Activated naive CD4-positive, alpha-beta T cell treated with Interleukin-2 at 50 U/mL for 16 hours (primary cell): ENCODE results near the gene CFAP46.
"Not testable (repeated sequence)": the region's sequence is repeated elsewhere in the genome, so short reads cannot be mapped to it uniquely, and the experiment has no call there.

Experiments used
- DNase-seq: peaks from one replicate; pipeline ENCODE4 v3.0.0-alpha.2; 2020

The CFAP46 gene

DNA sequence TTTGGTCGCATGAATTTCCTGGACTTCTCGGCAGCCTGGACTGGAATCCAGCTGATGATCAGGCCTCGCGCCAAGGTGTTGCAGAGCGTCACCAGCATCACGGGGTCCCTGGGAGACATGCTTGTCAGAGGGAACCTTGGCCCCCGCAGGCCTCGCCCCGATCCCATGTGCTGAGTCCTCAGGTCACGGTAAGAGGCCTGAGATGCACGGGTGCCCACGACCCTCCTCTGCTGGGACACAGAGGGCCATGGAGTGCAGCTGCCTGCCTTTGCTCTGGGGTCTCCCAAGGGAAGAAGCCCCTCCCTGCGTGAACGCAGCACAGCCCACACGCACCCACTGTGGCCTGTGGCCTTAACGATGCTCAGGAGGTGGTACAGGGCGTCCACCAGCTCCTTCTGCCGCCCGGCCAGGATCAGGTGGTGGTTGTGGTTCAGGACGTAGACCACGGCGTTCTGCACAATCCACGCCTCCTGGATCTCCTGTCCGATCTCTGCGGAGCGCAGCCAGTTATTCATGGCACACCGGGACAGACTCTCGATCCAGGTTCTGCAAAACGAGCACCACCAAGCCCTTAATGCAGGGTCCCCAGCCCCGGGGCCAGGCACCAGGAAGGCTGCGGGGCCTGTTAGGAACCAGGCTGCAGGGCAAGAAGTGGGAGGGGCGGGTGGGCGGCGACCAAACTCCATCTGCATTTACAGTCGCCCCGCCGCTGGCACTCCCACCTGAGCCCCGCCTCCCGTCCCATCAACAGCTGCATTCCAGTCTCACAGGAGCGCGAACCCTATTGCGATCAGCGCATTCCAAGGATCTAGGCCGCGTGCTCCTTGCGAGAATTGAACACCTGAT, 29.4 kb downstream of the CFAP46 start:
- DNase-seq, result no peak

DNA sequence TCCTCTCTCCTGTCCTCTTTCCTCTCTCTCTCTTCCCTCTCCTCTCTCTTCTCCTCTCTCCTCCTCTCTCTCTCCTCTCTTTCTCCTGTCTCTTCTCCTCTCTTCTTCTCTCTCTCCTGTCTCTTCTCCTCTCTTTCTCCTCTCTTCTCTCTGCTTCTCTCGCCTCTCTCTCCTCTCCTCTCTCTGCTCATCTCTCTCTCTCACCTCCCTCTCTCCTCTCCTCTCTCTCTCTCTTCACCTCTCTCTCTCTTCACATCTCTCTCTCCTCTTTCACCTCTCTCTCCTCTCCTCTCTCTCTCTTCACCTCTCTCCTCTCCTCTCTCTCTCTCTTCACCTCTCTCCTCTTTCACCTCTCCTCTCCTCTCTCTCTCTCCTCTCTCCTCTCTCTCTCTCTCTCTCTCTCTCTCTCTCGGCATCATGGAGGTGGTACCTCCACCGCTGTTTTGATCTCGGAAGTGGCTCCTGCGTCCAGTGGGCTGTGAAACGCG, 30.1 kb downstream of the CFAP46 start:
- DNase-seq, result no peak

DNA sequence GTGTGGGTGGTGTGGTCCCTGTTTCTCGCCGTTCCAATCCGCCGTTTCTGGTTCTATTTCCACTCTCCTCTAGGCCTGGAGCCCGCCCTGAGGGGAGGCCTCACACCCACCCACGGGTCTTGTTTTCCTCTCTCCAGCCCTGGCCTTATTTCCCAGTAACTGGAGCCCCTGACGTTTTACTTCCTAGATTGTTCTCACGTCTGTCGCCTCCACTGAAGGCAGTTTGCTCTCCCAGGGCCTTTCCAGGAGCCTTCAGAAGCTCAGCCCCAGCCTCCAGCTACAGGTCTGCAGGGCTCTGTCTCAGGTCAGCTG, 30.6 kb downstream of the CFAP46 start:
- no peak for DNase-seq

DNA sequence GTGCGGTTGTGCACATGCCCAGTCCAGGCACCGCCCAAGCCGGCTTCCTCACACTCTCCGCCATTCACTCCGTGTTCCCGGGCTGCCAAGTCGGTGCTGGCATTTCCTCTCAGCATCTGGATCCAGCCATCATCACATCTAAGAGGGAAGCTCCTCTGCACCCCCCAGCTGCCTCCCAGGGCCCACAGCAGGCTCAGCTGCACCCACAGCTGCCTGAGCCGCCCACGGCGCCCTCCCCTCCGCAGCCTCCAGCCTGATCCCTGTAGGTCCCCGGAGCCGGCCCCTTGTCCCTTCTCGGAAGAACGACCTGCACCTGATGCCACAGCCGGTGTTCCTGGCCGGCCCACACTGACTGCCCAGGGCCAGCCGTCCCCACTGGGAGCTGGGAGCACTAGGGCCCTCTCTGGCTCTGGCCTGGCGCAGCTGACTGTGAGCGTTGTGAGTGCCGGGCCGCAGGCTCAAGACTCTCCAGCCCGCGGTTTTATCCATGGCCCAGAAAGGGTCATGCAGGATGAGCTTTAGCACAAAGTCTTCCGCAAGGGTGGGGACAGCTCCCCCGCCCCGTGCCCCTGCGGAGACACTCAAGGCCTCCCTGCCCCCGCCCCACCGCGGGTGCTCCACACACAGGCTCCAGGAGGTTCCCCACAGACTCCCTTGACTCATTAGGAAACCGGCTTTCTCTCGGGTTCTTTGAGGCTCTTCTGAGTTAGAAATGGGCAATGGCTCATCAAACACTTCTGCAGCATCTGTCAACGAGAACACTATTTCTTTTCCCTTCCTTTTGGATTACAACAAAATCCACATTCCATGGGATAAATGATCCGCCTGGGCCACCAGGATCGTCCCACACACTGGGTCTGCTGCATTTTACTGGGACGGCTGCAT, 31.2 kb downstream of the CFAP46 start:
- no peak for DNase-seq

DNA sequence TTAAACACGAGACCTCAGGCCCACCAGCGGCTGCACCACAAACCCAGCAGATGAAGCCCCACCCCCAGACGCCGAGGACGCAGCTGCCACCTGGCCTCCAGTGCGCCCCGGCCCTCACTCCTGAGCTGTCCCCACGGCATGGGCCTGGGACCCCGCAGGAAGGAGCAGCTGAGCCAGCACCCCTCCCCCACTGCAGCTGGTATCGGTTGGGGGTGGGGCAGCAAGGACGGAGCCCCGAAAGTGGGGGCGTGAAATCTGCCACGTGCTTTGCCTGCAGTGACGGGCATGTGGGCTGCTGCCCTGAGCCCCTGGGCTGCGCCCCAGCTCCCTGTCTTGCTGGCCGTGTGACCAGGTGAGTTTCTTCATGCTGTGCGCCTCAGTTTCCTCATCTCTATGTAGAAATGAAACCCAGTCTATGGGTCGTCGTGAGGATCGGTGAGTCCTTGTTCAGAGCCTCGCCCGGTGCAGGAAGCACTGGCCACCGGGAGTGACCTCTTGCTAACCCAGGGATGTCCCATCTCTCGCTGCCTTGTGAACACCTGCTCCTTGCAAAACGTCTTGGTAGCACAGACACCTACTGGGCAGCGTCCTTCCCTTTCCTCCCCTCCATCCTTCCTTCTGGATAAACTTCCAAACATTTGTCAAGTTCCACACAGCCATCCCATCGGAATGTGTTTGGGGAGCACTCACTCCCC, 32.0 kb downstream of the CFAP46 start:
- no peak for DNase-seq

DNA sequence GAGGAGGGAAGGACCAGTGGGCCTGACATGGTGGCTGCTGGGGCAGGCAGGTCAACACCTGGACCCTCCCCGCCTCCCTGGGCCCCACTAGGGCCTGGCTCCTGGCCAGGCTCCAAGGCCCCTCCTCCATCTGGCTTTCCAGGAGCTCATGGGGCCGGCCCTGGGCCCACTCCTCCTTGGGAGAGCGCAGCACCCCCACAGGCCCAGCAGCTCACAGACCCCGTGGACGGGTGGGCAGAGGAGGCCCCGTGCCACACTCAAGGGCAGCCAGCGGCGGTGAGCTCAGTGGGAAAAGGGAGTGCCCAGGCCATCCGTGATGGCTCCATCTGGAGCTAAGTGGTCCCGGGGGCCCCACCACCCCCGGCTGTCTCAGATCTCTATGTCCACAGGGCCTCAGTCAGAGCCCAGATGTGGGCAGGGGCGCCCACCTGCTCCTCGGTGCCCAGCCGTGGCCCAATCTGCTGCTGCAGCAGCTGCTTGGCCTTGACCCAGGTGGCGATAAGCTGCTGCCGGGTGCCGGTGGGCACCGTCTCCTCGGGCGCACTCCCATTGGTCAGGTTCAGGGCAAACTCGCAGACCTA, 32.8 kb downstream of the CFAP46 start:
- DNase-seq, result no peak

DNA sequence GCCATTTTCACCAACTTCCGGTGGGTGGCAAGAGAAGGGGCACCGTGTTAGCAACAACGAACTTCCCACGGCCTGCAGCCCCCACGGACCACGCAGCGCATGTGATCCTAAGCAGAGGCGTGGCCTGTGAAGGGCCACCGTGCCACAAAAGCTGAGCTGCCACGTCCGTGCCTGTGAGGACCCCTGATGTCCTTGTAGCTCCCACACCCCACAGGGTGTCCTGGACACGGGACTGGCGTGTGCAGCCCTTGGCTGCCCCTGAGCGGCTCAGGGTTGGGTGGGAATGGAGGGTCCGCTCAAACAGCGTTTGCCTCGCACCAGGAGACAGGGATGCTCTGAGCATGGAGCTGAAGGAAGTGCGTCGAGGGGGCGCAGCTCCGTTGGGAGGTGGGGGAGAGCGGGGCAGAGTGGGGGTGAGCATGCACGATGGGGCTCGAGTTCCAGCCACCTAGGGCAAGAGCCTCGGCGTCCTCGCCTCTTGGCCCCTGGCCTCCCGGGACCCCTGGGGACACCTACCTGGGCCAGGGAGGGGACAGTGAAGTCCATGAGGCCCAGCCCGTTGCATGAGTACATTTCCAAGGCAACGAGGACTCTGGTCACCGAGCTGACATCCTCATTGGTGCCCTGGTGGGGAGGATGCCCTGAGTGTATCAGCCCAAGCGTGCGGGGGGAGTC, 33.6 kb downstream of the CFAP46 start:
- DNase-seq, result no peak

DNA sequence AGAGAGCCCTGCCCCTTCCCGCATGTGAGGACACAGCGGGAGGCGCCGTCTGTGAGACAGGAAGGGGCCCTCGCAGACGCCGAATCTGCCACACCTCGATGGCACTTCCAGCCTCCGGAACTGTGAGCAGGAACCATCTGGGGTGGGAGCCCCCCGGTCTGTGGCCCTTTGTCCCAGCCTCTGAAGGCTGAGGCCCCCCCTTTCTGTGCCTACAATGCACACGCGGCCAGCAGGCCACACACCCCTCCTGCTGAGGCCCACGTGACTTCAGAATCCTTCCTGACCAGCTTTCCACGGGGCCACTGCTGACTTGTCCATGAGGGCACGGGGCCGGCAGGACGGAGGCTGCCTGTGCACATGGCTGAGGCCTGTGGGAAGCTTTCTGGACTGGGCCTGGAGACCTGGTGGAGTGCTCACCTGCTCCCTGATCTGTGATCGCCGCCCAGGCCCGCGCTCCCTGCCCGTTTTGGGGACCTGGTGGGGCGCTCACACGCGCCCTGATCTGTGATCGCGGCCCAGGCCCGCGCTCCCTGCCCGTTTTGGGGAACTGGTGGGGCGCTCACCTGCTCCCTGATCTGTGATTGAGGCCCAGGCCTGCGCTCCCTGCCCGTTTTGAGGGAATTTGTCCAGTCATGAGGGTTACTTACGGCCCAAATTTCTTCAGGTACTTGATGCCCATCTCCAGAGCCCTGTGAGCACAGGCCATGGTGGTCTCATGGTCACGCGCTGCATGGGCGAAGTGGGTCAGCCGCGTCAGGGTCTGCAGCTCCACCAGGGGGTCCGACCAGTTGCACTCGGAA, 34.3 kb downstream of the CFAP46 start:
- DNase-seq, result no peak

DNA sequence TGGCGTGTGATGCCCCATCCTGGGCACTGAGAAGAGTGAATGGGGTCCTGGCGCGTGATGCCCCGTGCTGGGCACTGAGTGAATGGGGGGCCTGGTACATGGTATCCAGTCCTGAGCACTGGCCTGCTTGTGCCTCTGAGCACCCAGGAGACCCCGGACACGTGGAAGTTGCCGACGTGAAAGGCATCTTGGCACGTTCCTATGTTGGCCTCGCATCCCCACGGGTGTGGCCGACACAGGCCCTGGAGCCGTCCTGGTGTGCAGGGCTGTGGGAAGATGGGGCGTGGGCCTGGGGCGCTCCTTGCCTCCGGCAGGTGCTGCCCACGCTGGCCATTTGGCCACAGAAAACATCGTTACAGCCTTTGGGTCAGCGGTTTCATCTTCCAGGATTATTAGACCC, 35.5 kb downstream of the CFAP46 start:
- DNase-seq, result no peak

DNA sequence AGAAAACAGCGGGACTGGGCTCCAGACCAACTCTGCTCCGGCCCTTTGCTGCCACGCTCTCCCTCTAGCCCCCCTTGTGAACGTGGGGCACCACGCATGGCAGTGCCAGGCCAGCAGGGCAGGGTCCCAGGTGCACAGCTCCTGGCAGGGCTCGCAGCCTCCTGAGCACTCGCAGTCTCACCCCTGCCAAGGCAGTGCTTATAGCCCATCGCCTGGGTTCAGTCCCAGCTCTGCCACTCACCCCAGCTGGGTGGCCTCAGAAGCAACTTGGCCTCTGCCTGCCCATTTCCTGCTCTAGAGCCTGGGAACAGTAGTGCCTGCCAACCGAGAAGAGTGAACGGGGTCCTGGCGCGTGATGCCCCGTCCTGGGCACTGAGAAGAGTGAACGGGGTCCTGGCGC, 36.3 kb downstream of the CFAP46 start:
- no peak for DNase-seq

DNA sequence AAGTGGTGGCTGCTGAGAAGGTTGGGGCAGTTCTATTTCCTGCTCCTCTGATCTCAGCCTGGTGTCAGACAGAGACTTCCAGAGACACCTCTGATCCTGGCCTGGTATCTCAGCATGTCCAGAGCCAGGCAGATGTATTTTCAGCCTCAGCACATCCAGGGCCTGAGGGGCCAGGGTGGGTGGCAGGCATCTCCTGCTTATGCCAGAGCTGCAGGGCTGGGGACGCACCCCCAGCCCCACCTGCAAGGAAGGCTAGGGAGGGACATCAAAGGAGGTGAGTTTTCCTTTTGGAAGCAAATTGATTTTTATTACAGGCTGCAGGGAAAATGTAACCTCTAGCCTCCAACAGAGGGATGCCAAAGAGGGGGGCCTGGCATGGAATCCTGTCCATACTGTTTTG, 36.7 kb downstream of the CFAP46 start:
- DNase-seq, result no peak

DNA sequence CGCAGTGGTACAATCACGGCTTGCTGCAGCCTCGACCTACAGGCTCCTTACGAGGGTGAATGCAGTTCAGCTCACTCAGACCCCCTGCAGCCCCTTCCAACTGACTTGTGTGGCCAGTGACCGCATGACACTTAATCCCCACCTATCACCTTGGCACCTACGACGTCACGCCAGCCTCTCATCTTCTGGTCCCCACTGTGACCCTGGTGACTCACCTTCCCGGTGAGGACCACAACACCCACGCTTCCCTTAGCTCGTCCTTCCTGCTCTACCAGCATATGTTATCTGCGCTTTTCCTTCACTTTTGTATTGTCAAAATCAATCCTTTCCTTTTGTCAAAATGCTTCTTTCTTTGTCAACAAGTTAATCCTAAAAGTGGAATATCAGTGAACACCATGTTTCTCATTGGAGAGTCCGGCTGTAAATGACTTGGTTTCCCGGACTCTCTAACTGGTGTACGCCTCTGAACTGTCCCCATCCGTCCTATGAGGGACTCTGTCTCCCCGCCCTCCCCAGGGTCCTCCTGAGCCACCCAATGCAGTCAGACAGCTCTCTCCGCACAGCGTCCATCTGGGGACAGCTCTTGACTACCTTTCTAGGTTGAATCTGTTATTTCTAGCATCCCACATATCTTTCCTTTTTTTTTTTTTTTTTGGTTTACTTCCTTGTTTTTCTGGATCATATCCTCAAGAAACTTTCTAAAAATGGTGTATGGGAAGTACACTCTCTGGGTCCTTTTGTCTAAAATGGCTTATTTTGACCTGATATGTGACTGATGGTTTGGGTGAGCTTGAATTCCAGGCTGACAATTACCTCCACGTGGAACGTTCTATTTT, 37.3 kb downstream of the CFAP46 start:
- DNase-seq, result peak; percentile 27

DNA sequence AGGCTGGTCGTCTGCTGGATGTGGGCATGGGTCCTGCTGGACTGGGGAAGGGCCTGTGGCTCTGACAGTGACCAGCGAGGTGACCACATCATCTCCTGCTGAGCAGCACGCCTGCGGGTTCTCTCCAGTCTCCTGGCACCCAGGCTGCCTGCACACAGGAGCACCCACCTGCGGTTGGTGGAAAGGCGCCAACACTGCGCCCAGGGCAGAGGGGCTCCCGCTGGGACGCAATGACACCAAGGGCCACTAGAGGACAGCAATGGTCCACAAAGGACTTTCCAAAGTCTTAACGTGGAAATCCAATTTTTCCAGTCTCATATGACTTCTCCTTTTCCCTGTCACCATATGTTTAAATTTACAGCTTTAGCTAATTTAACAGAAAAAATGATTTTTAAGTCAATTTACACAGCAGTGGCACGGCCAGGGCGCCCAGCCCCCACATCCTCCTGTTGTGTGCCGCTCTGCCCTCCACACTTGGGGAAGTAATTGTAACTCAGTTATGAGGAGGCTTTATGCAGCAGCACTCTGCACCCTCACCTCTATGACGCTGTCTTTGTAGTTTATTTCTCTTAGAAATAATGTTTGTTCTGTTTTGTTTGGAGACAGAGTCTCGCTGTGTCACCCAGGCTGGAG, 38.1 kb downstream of the CFAP46 start:
- peak; percentile 39 for DNase-seq

DNA sequence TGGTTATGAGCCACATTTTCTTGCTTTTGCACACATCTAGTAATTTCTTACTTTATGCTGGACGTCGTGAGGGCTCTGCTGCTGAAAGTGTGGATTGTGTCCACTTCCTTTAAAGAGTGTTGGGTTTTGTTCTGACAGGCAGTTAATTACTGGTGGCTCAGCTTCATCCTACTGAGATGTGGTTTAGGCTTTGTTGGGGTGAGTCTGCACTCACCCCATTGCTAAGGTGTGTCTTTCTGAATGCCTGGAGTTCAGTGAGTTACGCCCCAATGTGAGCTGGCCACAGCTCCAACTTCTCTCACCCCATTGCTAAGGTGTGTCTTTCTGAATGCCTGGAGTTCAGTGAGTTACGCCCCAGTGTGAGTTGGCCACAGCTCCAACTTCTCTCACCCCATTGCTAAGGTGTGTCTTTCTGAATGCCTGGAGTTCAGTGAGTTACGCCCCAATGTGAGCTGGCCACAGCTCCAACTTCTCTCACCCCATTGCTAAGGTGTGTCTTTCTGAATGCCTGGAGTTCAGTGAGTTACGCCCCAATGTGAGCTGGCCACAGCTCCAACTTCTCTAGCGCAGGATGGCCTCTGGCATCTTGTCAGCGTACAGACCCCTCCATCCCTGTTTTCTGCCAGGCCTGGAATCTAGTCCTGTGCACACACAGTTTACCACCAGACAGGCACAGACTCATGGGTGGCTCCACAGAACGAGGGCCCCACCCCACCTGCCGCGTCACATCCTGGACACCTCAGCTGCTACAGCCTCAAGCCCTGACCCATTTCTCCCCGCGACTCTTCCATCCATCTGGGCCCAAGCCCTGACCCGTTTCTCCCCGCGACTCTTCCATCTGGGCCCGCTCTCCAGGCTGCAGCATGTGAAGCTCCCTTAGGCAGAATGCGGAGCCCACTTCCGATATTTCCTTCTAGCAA, 39.5 kb downstream of the CFAP46 start:
- not testable (repeated sequence) for DNase-seq

DNA sequence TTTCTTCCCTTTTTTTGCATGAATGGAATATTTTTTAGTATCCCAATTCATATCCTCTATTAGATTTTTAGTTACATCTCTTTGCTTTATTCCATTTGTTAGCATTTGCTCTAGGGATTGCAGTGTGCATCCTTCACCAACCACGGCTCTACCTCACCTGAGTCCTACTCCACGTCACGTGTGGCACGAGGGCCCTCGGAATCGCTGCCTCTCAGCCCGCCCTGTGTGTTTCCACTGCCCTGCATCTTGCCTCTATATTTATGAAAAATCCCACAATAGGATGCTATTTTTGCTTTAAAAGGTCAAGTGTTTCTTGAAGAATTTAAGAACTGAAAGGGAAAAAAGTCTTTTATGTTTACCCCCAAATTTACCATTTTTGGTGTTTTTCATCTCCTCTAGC, 41.0 kb downstream of the CFAP46 start:
- DNase-seq, result no peak

DNA sequence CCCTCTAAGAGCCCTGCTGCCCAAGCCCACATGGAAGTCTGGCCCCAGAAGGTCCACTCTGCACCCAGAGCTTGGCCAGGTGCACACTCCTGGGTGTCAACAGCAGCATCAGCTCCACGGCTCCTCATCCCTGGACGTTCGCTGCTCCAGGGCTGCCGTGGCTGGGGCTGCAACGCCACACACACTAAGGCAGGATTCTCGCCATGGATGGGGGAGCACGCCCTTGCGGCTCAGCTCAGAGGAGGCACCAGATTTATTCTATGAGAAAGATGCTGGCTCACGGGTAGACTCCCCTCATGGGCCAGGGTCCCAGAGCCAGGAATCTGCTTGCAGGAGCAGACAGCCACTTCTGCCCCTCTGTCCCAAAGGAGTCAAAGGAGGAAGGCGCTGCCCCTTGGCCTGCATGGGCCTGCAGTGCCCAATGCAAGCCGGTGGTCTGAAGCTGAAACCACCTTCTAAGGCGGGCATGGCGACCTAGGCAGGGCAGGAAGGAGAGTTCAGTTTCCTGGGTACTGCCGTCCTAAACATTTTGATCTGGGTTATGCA, 42.1 kb downstream of the CFAP46 start:
- DNase-seq, result no peak

DNA sequence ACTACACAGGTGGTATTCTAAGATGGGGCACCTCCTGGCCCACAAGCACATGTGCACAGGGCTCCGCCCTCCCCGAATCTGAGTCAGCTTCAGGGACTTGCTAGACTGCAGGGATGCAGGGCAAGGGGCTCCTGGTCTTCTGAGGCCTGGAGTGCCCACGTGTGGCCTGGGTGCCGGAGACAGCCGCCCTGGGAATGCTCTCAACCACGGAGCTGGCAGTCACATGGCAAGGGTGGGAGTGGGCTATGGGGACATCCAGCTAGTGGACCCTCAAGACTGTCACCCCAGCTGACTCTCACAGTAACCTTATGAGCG, 42.7 kb downstream of the CFAP46 start:
- DNase-seq, result no peak

DNA sequence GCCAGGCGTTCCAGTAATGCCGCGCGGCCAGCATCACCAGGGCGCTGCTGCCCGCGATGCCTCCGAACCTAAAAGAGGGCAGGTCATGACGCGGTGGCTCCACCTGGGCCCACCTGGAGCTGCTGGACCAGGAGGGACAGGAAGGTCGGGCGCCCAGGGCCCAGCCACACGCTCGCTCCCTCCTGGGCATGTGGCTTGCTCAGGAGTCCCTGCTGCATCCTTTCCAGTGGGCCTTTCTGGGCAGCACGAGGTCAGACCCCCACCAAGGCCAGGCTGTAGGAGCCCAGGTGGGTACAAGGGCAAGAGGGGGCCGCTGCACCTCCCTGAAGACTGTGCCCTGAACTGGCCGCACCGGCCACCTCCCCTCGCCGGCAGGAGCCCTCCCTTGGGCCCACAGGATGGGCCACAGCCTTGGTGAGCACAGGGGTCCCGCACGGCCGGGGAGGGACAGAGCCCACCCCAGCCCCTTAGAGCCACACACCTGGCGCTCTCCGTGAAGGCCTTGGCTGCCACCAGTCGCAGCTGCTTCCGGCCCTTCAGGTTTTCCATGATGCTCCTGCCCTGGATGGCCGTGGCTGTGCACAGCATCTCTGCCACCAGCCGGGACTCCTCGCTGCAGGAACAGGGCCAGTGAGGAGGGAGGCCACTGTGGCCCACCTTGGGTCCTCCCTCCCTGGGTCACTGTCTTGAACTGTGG, 43.2 kb downstream of the CFAP46 start:
- DNase-seq, result no peak
